Esophagus muscularis mucosa (tissue), 3 donors: ENCODE measurements around the gene PNMA6F.

Source experiments
- POLR2AphosphoS5 ChIP-seq, 2 donors: sonication (generic); formaldehyde crosslinking; IDR thresholded peaks; one replicate each; pipeline ENCODE4 v1.6.1; 2017; ENCODE audit warnings: antibody characterized with exemption in 2 of 2
- TF ChIP-seq, protein P1 (sequence below), 3 experiments: fragments of 200-600 bp in 2 of 3; fragments of 450-650 bp in 1 of 3; sonication (generic) in 2 of 3; IDR thresholded peaks; one replicate each; pipeline ENCODE4 v1.5.1; 2017 to 2019; ENCODE audit warnings: antibody characterized with exemption in 3 of 3, mild to moderate bottlenecking in 2 of 3, moderate library complexity in 1 of 3

DNA sequence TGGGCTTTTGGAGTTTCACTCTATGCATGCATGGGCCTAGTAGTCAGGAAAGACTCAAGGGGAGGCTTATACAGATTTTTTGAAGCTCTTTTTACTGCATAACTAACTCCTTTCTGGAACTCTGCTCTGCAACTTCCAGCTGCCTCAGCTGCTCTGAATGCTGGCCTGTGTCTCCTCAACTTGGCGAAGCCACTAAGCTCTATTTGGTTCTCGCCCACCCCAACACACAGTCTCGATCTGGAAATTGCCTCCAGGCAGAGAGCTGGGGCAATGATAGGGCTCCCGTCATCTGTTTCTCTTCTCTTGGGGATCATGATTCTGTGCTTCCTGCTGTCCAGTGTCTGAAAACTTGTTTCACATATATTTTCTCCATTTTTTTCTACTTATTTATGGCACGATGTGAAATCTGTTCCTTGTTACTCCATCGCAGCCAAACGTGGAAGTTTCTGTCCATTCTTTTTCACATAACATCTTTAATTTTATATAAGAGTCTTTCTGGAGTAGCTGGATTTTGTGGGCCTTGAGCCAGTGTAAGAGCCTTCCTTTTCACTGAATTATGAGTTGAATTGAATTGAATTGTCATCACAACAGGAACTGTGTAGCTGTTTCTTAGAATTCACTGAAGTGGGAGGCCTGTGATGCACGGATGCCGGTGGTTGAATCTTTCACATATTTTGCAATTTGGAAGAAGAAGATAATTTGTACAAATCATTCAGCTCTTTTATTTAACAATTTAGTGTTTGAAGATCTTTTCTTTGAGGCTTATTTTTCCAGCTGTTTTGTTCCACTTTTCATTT, 21.4 kb upstream of the PNMA6F start:
- TF ChIP-seq, protein P1, sequence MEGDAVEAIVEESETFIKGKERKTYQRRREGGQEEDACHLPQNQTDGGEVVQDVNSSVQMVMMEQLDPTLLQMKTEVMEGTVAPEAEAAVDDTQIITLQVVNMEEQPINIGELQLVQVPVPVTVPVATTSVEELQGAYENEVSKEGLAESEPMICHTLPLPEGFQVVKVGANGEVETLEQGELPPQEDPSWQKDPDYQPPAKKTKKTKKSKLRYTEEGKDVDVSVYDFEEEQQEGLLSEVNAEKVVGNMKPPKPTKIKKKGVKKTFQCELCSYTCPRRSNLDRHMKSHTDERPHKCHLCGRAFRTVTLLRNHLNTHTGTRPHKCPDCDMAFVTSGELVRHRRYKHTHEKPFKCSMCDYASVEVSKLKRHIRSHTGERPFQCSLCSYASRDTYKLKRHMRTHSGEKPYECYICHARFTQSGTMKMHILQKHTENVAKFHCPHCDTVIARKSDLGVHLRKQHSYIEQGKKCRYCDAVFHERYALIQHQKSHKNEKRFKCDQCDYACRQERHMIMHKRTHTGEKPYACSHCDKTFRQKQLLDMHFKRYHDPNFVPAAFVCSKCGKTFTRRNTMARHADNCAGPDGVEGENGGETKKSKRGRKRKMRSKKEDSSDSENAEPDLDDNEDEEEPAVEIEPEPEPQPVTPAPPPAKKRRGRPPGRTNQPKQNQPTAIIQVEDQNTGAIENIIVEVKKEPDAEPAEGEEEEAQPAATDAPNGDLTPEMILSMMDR (IDR thresholded peaks at IDR 0.05) = no peak
- no peak for TF ChIP-seq POLR2AphosphoS5 (IDR thresholded peaks at IDR 0.05)
